ENCODE measurements around the gene CYP1A1. TPM values are rescaled to one million over a fixed set of nuclear protein-coding genes. Genes with fewer than 3 reads are reported as not detected.
"Not testable (repeated sequence)": the region's sequence is repeated elsewhere in the genome, so short reads cannot be mapped to it uniquely, and the experiment has no call there.

The CYP1A1 gene
- polyA plus RNA-seq, 3 donors = 0.21 to 12.7 (median 1.2) TPM

GRCh38 chr15:74746389-74746788, 21.1 kb upstream of the CYP1A1 start:
- no peak overlapping the region for H3K27ac ChIP-seq (ENCODE audit: low read depth, low read length)
- 60 to 64% (median 64%) methylated on average over 4 of the region's 4 CpGs for WGBS, 3 donors

GRCh38 chr15:74742422-74742821, 17.1 kb upstream of the CYP1A1 start:
- WGBS, 3 donors = 75 to 84% (median 79%) methylated on average over 5 of the region's 5 CpGs
- no peak overlapping the region for H3K27ac ChIP-seq (ENCODE audit: low read depth, low read length)

GRCh38 chr15:74738239-74738638, 12.9 kb upstream of the CYP1A1 start:
- WGBS, 3 donors = 56 to 65% (median 58%) methylated on average over 5 of the region's 5 CpGs

GRCh38 chr15:74735305-74735704, 10.0 kb upstream of the CYP1A1 start:
- no peak overlapping the region for H3K27ac ChIP-seq (ENCODE audit: low read depth, low read length)
- 81 to 86% (median 83%) methylated on average over 3 of the region's 3 CpGs for WGBS, 3 donors

More at GRCh38 chr15:74738239-74738638, 12.9 kb upstream of the CYP1A1 start:
- H3K27ac ChIP-seq (ENCODE audit: low read depth, low read length) = not testable (repeated sequence)

GRCh38 chr15:74733269-74733668, 7.9 kb upstream of the CYP1A1 start:
- H3K27ac ChIP-seq (ENCODE audit: low read depth, low read length) = no peak overlapping the region
- 87 to 97% (median 96%) methylated on average over 3 of the region's 3 CpGs for WGBS, 3 donors

- H3K27ac ChIP-seq (ENCODE audit: low read depth, low read length) = no peak overlapping the region
- 75 to 90% (median 81%) methylated on average over 5 of the region's 5 CpGs for WGBS, 3 donors
Observed at GRCh38 chr15:74732846-74733245, 7.5 kb upstream of the CYP1A1 start.

GRCh38 chr15:74730619-74731316, 5.4 kb upstream of the CYP1A1 start:
- WGBS, 3 donors = 68 to 80% (median 76%) methylated on average over 7 of the region's 7 CpGs
- no peak overlapping the region for H3K27ac ChIP-seq (ENCODE audit: low read depth, low read length)

- H3K27ac ChIP-seq (ENCODE audit: low read depth, low read length) = not testable (repeated sequence)
- 72 to 81% (median 77%) methylated on average over 3 to 6 of the region's 6 CpGs for WGBS, 3 donors
Observed at GRCh38 chr15:74729372-74729771, 4.0 kb upstream of the CYP1A1 start.

GRCh38 chr15:74728699-74729098, 3.4 kb upstream of the CYP1A1 start:
- WGBS, 3 donors = 73 to 86% (median 84%) methylated on average over 16 to 18 of the region's 30 CpGs
- H3K27ac ChIP-seq (ENCODE audit: low read depth, low read length) = not testable (repeated sequence)

GRCh38 chr15:74727727-74728126, 2.4 kb upstream of the CYP1A1 start:
- H3K27ac ChIP-seq (ENCODE audit: low read depth, low read length) = no peak overlapping the region
- WGBS, 3 donors = 62 to 80% (median 77%) methylated on average over 7 of the region's 7 CpGs

GRCh38 chr15:74726774-74727164, 1.4 kb upstream of the CYP1A1 start:
- 15 to 38% (median 35%) methylated on average over 24 of the region's 24 CpGs for WGBS, 3 donors
- H3K27ac ChIP-seq (ENCODE audit: low read depth, low read length) = no peak overlapping the region

- WGBS, 3 donors = 1 to 2% (median 1%) methylated on average over 70 to 86 of the region's 86 CpGs
- H3K27ac ChIP-seq (ENCODE audit: low read depth, low read length) = no peak overlapping the region
Observed at GRCh38 chr15:74725845-74726773, 781 bp upstream of the CYP1A1 start.

GRCh38 chr15:74724570-74725224, 631 bp downstream of the CYP1A1 start:
- H3K27ac ChIP-seq (ENCODE audit: low read depth, low read length) = no peak overlapping the region

- no peak overlapping the region for H3K27ac ChIP-seq (ENCODE audit: low read depth, low read length)
- WGBS, 3 donors = 39 to 77% (median 74%) methylated on average over 1 of the region's 1 CpG
Observed at GRCh38 chr15:74723754-74724334, 1.5 kb downstream of the CYP1A1 start.

- no peak overlapping the region for H3K27ac ChIP-seq (ENCODE audit: low read depth, low read length)
- WGBS, 3 donors = 33 to 74% (median 55%) methylated on average over 1 of the region's 1 CpG
Observed at GRCh38 chr15:74723187-74723586, 2.1 kb downstream of the CYP1A1 start.

GRCh38 chr15:74722591-74722990, 2.7 kb downstream of the CYP1A1 start:
- WGBS, 3 donors = 83 to 92% (median 86%) methylated on average over 13 of the region's 13 CpGs
- H3K27ac ChIP-seq (ENCODE audit: low read depth, low read length) = no peak overlapping the region

GRCh38 chr15:74716651-74717050, 8.7 kb downstream of the CYP1A1 start:
- 72 to 76% (median 75%) methylated on average over 5 of the region's 5 CpGs for WGBS, 3 donors
- no peak overlapping the region for H3K27ac ChIP-seq (ENCODE audit: low read depth, low read length)

GRCh38 chr15:74712311-74712710, 13.0 kb downstream of the CYP1A1 start:
- no peak overlapping the region for H3K27ac ChIP-seq (ENCODE audit: low read depth, low read length)
- 59 to 74% (median 63%) methylated on average over 3 of the region's 3 CpGs for WGBS, 3 donors
